Omental fat pad (tissue), 4 donors: Measurements from ENCODE around the gene SERPINB6. TPM values are rescaled to one million over a fixed set of nuclear protein-coding genes. Genes with fewer than 3 reads are reported as not detected.
"Not testable (repeated sequence)": the region's sequence is repeated elsewhere in the genome, so short reads cannot be mapped to it uniquely, and the experiment has no call there.

Experiments
- ATAC-seq: fragments of 150-250 bp; one replicate; pipeline ENCODE4 v1.9.1; 2016; ENCODE audit warnings: mild to moderate bottlenecking, moderate library complexity; ENCODE audit not compliant: low FRiP score
- DNase-seq: peaks from one replicate; pipeline ENCODE4 v3.0.0-alpha.2; 2019; ENCODE audit warnings: low spot score
- total RNA-seq, 4 donors: library from RNA; depleted of rRNA; stranded (reverse); fragments of >200 nt; gene quantifications; one replicate each; pipeline ENCODE4 v1.1.0, GENCODE V29; 2016
- TF ChIP-seq, protein P1 (sequence below), 3 donors: fragments of 450-650 bp; IDR thresholded peaks; one replicate each; pipeline ENCODE4 v1.5.1; 2016 to 2017; ENCODE audit warnings: antibody characterized with exemption in 3 of 3, mild to moderate bottlenecking in 3 of 3, moderate library complexity in 2 of 3

SERPINB6 gene
- total RNA-seq, 4 donors from 2014 or later, result 134 to 197 (median 158) TPM

DNA sequence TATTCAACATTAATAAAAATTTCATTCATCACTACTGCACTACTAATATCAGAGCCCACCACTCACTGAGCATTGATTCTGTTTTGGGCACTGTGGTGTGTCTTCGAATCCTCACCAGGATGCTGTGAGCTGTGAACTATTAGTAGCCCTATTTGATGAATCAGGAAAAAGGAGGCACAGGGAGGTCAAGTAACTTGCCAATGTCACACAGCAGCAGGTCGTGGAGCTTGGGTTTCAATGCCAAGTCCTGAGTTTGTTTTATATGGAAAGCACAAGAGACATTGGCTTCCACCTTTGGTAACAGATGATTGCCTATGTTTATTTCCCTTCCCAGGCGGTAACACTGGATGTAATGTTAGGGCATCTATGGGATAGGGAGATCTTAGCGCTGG is 43.3 kb upstream of the SERPINB6 start:
- DNase-seq, result no peak
- TF ChIP-seq, protein P1, sequence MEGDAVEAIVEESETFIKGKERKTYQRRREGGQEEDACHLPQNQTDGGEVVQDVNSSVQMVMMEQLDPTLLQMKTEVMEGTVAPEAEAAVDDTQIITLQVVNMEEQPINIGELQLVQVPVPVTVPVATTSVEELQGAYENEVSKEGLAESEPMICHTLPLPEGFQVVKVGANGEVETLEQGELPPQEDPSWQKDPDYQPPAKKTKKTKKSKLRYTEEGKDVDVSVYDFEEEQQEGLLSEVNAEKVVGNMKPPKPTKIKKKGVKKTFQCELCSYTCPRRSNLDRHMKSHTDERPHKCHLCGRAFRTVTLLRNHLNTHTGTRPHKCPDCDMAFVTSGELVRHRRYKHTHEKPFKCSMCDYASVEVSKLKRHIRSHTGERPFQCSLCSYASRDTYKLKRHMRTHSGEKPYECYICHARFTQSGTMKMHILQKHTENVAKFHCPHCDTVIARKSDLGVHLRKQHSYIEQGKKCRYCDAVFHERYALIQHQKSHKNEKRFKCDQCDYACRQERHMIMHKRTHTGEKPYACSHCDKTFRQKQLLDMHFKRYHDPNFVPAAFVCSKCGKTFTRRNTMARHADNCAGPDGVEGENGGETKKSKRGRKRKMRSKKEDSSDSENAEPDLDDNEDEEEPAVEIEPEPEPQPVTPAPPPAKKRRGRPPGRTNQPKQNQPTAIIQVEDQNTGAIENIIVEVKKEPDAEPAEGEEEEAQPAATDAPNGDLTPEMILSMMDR (IDR thresholded peaks at IDR 0.05), result no peak
- no peak for ATAC-seq

DNA sequence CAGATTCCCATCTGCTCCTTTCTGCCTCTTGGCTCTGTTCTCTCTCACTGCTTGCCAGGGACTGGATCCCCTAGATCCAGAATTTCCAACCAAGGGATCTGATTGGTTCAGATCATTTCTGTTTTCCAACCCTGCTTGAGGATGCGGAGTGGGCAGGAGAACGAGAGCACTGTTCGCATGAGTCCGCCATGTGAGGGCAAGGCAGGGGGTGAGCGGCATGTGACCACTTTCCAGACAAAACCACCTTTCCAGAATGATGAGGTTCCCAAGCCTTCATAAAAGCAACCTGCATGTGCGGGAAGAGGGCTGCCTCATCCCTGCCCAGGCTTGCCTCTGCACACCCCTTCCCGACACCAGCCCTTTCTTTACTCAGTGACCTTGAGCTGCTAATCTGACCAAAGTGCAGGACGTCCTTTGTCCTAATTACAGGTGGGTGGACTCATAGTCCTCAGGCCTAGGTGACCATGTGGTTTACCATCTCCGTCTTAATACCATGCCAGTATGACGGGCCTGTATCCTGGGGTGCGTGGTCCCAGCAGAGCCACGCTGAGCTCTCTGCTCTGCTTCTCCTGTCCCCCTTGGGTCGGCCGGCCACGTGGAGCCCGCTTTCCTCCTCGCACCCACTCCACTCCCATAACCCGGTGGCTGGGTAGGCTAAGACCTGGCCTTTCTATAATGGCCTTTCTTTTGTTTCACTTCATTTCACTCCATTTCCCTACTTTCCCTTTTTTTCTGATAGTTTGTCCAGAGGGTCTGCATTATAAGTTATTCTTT is 42.7 kb upstream of the SERPINB6 start:
- TF ChIP-seq, protein P1 (IDR thresholded peaks at IDR 0.05), result no peak
- ATAC-seq, result no peak
- DNase-seq, result no peak

DNA sequence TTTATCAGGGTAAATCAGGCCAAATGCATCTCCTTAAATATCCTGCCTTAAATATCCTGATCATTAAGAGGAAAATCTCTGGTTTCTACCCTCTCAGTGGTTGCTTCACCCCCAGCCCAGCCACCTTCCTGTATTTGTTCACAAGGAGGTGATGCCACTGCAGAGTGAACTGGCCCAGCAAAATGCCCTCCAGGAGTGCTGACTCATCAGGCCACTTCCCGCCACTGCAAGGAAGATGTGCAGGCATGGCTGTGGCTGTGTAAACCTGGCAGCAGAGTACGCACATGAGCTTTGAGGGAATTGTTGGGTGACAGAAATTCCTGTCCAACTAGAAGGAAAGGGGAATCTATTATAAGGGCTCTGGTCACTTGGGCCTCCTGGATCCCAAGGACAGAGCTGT is 42.1 kb upstream of the SERPINB6 start:
- ATAC-seq (no peak), DNase-seq (no peak)
- TF ChIP-seq, protein P1 (IDR thresholded peaks at IDR 0.05), result no peak

DNA sequence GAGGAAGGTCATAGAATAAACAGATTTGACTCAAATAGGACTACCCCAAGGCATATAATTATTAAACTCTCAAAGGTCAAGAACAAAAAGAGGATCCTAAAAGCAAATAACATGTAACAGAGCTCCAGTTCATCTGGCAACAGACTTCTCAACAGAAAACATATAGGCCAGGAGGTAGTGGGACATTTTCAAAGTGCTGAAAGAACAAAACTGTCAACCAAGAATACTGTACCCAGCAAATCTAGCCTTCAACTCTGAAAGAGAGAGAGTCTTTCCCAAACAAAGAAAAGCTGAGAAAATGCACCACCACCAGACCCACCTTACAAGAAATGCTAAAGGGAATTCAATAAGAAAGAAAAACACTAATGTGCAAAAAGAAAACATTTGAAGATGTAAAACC is 40.2 kb upstream of the SERPINB6 start:
- TF ChIP-seq, protein P1 (IDR thresholded peaks at IDR 0.05), result no peak
- DNase-seq, result no peak
- ATAC-seq, result no peak

DNA sequence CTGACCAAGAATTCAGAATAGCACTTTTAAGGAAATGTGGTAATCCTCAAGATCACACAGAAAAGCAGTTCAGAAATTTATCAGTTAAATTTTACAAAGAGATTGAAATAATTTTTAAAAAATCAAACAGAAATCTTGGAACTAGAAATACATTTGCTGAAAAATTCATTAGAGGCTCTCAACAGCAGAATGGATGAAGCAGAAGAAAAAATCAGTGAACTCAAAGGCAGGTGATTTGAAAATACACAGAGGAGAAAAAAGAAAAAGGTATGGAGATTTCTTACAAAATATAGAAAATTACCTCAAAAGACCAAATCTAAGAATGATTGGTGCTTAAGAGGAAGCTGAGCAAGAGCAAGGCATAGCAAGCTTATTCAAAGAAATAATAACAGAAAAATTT is 39.8 kb upstream of the SERPINB6 start:
- TF ChIP-seq, protein P1 (IDR thresholded peaks at IDR 0.05), result no peak
- DNase-seq (no peak), ATAC-seq (no peak)

DNA sequence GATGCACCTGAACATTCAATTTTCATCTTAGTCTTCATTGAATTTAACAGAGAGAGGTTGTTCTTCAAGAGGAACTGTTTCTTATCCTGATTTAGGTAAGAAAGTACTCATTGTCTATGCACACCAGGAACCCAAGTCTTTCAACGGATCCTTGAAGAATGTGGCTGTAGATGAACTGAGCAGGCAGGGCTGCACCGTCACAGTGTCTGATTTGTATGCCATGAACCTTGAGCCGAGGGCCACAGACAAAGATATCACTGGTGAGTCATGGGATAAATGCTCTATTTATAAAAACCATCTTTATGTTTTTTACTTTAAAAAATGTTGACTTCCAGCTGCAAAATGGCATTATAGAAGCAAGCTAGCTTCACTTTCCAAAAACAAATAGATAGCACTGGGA is 38.6 kb upstream of the SERPINB6 start:
- no peak for ATAC-seq
- TF ChIP-seq, protein P1 (IDR thresholded peaks at IDR 0.05), result no peak
- no peak for DNase-seq

DNA sequence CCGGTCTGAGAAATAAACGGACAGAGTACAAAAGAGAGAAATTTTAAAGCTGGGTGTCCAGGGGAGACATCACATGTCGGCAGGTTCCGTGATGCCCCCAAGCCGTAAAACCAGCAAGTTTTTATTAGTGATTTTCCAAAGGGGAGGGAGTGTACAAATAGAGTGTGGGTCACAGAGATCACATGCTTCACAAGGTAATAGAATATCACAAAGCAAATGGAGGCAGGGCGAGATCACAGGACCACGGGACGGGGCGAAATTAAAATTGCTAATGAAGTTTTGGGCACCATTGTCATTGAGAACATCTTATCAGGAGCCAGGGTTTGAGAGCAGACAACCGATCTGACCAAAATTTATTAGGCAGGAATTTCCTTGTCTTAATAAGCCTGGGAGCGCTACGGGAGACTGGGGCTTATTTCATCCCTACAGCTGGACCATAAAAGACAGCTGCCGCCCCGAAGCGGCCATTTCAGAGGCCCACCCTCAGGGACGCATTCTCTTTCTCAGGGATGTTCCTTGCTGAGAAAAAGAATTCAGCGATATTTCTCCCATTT is 37.4 kb upstream of the SERPINB6 start:
- not testable (repeated sequence) for DNase-seq, ATAC-seq
